Neural crest cell (in vitro differentiated cells): Measurements from ENCODE around the gene ACP7. TPM values are rescaled to one million over a fixed set of nuclear protein-coding genes. Genes with fewer than 3 reads are reported as not detected.

Source experiments
- DNase-seq: peaks from one replicate; pipeline ENCODE4 v3.0.0; 2021; ENCODE audit warnings: low read depth, mixed read lengths, low spot score
- H3K27ac Mint-ChIP-seq: one replicate; pipeline ENCODE4 v1.8.0; 2021; ENCODE audit warnings: mild to moderate bottlenecking, mixed read lengths; ENCODE audit not compliant: unreplicated experiment
- H3K27me3 Mint-ChIP-seq: 2 replicates; pipeline ENCODE4 v1.8.0; 2021; ENCODE audit warnings: low read depth, mild to moderate bottlenecking, mixed read lengths
- H3K36me3 Mint-ChIP-seq: 2 replicates; pipeline ENCODE4 v1.8.0; 2021; ENCODE audit warnings: low read depth, mild to moderate bottlenecking, mixed read lengths
- H3K4me1 Mint-ChIP-seq: 2 replicates; pipeline ENCODE4 v1.8.0; 2021; ENCODE audit warnings: mixed read lengths
- H3K4me3 Mint-ChIP-seq: one replicate; pipeline ENCODE4 v1.8.0; 2021; ENCODE audit warnings: mild to moderate bottlenecking, mixed read lengths
- H3K9me3 Mint-ChIP-seq: 2 replicates; pipeline ENCODE4 v1.8.0; 2021; ENCODE audit warnings: mixed read lengths
- CTCF ChIP-seq: fragments of 200-600 bp; sonication (generic); conservative IDR thresholded peaks from 2 replicates; pipeline ENCODE4 v1.5.0; 2021; ENCODE audit warnings: antibody characterized with exemption, mild to moderate bottlenecking
- total RNA-seq: library from RNA; stranded (reverse); gene quantifications from 2 replicates; pipeline ENCODE4 v1.2.1, GENCODE V29; 2021

ACP7 gene
- total RNA-seq, 1 donor from 2014 or later = not detected

- no peaks in the 10 kb centered on the region for H3K9me3 Mint-ChIP-seq
- no peak for DNase-seq
- no peaks in the 10 kb centered on the region for H3K36me3 Mint-ChIP-seq
- peak overlapping the region; percentile 8 for H3K4me3 Mint-ChIP-seq
- no peaks in the 10 kb centered on the region for H3K27me3 Mint-ChIP-seq
- H3K27ac Mint-ChIP-seq = no peak overlapping the region
- no peak for TF ChIP-seq CTCF
- peaks cover 49% of the 10 kb centered on the region for H3K4me1 Mint-ChIP-seq
These were observed 48.3 kb downstream of the ACP7 start for GRCh38 chr19:39132344-39132969.

- TF ChIP-seq CTCF = no peak
- Mint-ChIP-seq H3K4me3 (no peak overlapping the region), H3K36me3 (no peaks in the 10 kb centered on the region), H3K27me3 (no peaks in the 10 kb centered on the region), H3K27ac (no peak overlapping the region), H3K4me1 (peaks cover 40% of the 10 kb centered on the region), H3K9me3 (no peaks in the 10 kb centered on the region)
- no peak for DNase-seq
These were observed 49.5 kb downstream of the ACP7 start for GRCh38 chr19:39133431-39134270.

GRCh38 chr19:39135701-39136100 lies 51.5 kb downstream of the ACP7 start:
- TF ChIP-seq CTCF = no peak
- Mint-ChIP-seq H3K36me3 (no peaks in the 10 kb centered on the region), H3K4me3 (no peak overlapping the region), H3K27me3 (no peaks in the 10 kb centered on the region), H3K9me3 (no peaks in the 10 kb centered on the region), H3K4me1 (peaks cover 34% of the 10 kb centered on the region), H3K27ac (no peak overlapping the region)
- DNase-seq = no peak

GRCh38 chr19:39136225-39136940 lies 52.2 kb downstream of the ACP7 start:
- no peak for DNase-seq
- H3K27ac Mint-ChIP-seq = peak overlapping the region; percentile 27
- H3K27me3 Mint-ChIP-seq = no peaks in the 10 kb centered on the region
- H3K36me3 Mint-ChIP-seq = no peaks in the 10 kb centered on the region
- no peaks in the 10 kb centered on the region for H3K9me3 Mint-ChIP-seq
- H3K4me1 Mint-ChIP-seq = peaks cover 39% of the 10 kb centered on the region
- no peak overlapping the region for H3K4me3 Mint-ChIP-seq
- TF ChIP-seq CTCF = no peak

- no peak for DNase-seq
- Mint-ChIP-seq H3K4me1 (peaks cover 41% of the 10 kb centered on the region), H3K27me3 (no peaks in the 10 kb centered on the region), H3K9me3 (no peaks in the 10 kb centered on the region), H3K4me3 (no peak overlapping the region), H3K36me3 (no peaks in the 10 kb centered on the region), H3K27ac (no peak overlapping the region)
- no peak for TF ChIP-seq CTCF
These were observed 53.0 kb downstream of the ACP7 start for GRCh38 chr19:39137131-39137530.
